HEK293 (cell line): ENCODE results near the gene ZNF668.

ENCODE experiments used
- HOXA7 ChIP-seq: sonication (generic); formaldehyde crosslinking; IDR thresholded peaks from 2 replicates; pipeline ENCODE4 v1.8.1; 2022; ENCODE audit warnings: missing genetic modification reagents, borderline replicate concordance
- MZF1 ChIP-seq: fragments of 450-650 bp; formaldehyde crosslinking; IDR thresholded peaks from 2 replicates; pipeline ENCODE4 v1.5.1; 2017; ENCODE audit warnings: missing biosample characterization, missing genetic modification characterization, borderline replicate concordance
- ZNF157 ChIP-seq: fragments of 450-650 bp; formaldehyde crosslinking; IDR thresholded peaks from 2 replicates; pipeline ENCODE4 v1.5.1; 2016; ENCODE audit warnings: missing biosample characterization, missing genetic modification characterization
- ZNF239 ChIP-seq: fragments of 450-650 bp; formaldehyde crosslinking; IDR thresholded peaks from 2 replicates; pipeline ENCODE4 v1.5.1; 2016; ENCODE audit warnings: missing biosample characterization, missing genetic modification characterization
- ZNF274 ChIP-seq, 2 experiments: fragments of 200-500 bp in 1 of 2; fragments of 450-650 bp in 1 of 2; sonication (Bioruptor generic) in 1 of 2; formaldehyde crosslinking in 1 of 2; IDR thresholded peaks; 2 replicates each; pipeline versions ENCODE4 v1.5.1 to v1.6.1; 2014 to 2016; ENCODE audit warnings: borderline replicate concordance in 1 of 2, inconsistent platforms in 1 of 2, low read length in 1 of 2, missing biosample characterization in 1 of 2, missing genetic modification characterization in 1 of 2
- ZNF549 ChIP-seq: fragments of 450-650 bp; IDR thresholded peaks from 2 replicates; pipeline ENCODE4 v1.5.1; 2018; ENCODE audit warnings: missing biosample characterization, missing genetic modification characterization, mild to moderate bottlenecking, inconsistent platforms, moderate library complexity
- TF ChIP-seq, protein P1 (sequence below): fragments of 450-650 bp; formaldehyde crosslinking; IDR thresholded peaks from 2 replicates; pipeline ENCODE4 v1.5.1; 2016; ENCODE audit warnings: missing biosample characterization, missing genetic modification characterization, low read depth
- TF ChIP-seq, protein P2 (sequence below): fragments of 450-650 bp; formaldehyde crosslinking; IDR thresholded peaks from 2 replicates; pipeline ENCODE4 v1.5.1; 2016; ENCODE audit warnings: missing biosample characterization, missing genetic modification characterization
- TF ChIP-seq, protein P3 (sequence below): fragments of 450-650 bp; formaldehyde crosslinking; IDR thresholded peaks from 2 replicates; pipeline ENCODE4 v1.5.1; 2016; ENCODE audit warnings: missing biosample characterization, missing genetic modification characterization

DNA sequence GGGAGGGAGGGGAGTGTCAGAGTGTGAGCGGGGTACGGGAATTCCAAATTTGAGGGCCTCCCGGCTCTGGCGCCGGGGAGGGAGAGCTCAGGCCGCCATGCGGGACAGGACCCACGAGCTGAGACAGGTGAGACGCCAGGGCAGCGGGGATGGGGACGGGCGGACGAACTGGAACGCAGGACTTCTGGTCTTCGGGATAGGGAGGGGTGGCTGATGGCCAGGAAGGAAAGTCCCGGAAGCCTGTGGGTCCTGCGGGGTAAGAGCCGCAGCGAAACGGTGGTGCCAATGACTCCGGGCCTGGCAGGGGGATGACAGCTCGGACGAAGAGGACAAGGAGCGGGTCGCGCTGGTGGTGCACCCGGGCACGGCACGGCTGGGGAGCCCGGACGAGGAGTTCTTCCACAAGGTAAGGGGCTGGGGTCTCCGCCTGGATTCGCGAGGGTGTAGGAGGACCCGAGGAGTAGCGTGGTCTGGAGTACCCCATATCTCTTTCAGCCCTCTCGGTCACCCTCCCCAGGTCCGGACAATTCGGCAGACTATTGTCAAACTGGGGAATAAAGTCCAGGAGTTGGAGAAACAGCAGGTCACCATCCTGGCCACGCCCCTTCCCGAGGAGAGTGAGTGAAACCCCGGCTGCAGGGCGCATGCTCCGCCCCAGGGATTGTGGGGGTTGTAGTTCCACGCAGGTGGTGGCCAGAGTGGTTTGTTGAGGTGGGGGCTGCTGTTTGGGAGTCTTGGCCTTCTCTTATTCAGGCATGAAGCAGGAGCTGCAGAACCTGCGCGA is 40.1 kb downstream of the ZNF668 start:
- TF ChIP-seq ZNF549 (tag by site-specific recombination): no peak
- TF ChIP-seq, protein P1, sequence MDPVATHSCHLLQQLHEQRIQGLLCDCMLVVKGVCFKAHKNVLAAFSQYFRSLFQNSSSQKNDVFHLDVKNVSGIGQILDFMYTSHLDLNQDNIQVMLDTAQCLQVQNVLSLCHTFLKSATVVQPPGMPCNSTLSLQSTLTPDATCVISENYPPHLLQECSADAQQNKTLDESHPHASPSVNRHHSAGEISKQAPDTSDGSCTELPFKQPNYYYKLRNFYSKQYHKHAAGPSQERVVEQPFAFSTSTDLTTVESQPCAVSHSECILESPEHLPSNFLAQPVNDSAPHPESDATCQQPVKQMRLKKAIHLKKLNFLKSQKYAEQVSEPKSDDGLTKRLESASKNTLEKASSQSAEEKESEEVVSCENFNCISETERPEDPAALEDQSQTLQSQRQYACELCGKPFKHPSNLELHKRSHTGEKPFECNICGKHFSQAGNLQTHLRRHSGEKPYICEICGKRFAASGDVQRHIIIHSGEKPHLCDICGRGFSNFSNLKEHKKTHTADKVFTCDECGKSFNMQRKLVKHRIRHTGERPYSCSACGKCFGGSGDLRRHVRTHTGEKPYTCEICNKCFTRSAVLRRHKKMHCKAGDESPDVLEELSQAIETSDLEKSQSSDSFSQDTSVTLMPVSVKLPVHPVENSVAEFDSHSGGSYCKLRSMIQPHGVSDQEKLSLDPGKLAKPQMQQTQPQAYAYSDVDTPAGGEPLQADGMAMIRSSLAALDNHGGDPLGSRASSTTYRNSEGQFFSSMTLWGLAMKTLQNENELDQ (tag by site-specific recombination): no peak
- TF ChIP-seq, protein P2, sequence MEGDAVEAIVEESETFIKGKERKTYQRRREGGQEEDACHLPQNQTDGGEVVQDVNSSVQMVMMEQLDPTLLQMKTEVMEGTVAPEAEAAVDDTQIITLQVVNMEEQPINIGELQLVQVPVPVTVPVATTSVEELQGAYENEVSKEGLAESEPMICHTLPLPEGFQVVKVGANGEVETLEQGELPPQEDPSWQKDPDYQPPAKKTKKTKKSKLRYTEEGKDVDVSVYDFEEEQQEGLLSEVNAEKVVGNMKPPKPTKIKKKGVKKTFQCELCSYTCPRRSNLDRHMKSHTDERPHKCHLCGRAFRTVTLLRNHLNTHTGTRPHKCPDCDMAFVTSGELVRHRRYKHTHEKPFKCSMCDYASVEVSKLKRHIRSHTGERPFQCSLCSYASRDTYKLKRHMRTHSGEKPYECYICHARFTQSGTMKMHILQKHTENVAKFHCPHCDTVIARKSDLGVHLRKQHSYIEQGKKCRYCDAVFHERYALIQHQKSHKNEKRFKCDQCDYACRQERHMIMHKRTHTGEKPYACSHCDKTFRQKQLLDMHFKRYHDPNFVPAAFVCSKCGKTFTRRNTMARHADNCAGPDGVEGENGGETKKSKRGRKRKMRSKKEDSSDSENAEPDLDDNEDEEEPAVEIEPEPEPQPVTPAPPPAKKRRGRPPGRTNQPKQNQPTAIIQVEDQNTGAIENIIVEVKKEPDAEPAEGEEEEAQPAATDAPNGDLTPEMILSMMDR (tag by site-specific recombination): no peak
- TF ChIP-seq ZNF239 (tag by site-specific recombination): no peak
- no peak for TF ChIP-seq HOXA7 (CRISPR knock-in tag)
- no peak for TF ChIP-seq ZNF274 (IDR thresholded peaks at IDR 0.05; ENCODE audit: low read length)
- TF ChIP-seq ZNF274 (tag by site-specific recombination; IDR thresholded peaks at IDR 0.05; ENCODE audit: borderline replicate concordance): no peak
- TF ChIP-seq ZNF157 (tag by site-specific recombination): no peak
- no peak; the same call in 1 of the 2 replicates for TF ChIP-seq MZF1 (tag by site-specific recombination)
- TF ChIP-seq, protein P3, sequence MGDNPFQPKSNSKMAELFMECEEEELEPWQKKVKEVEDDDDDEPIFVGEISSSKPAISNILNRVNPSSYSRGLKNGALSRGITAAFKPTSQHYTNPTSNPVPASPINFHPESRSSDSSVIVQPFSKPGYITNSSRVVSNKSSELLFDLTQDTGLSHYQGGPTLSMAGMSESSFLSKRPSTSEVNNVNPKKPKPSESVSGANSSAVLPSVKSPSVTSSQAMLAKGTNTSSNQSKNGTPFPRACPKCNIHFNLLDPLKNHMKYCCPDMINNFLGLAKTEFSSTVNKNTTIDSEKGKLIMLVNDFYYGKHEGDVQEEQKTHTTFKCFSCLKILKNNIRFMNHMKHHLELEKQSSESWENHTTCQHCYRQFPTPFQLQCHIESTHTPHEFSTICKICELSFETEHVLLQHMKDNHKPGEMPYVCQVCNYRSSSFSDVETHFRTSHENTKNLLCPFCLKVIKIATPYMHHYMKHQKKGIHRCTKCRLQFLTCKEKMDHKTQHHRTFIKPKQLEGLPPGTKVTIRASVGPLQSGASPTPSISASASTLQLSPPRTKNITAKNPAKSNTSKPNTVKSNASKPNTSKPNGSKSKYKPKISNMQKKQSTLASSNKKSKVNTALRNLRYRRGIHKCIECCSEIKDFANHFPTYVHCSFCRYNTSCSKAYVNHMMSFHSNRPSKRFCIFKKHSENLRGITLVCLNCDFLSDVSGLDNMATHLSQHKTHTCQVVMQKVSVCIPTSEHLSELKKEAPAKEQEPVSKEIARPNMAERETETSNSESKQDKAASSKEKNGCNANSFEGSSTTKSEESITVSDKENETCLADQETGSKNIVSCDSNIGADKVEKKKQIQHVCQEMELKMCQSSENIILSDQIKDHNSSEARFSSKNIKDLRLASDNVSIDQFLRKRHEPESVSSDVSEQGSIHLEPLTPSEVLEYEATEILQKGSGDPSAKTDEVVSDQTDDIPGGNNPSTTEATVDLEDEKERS: no peak
